CD4-positive, alpha-beta T cell treated with Interleukin-6 at 100 ng/mL for 8 hours (primary cell): ENCODE measurements around the gene RPS19.

ENCODE experiments used
- DNase-seq: peaks from one replicate; pipeline ENCODE4 v3.0.0-alpha.2; 2020; ENCODE audit warnings: mixed read lengths, low spot score

Gene RPS19

GRCh38 chr19:41879080-41879479, 19.0 kb downstream of the RPS19 start:
- no peak for DNase-seq

DNA sequence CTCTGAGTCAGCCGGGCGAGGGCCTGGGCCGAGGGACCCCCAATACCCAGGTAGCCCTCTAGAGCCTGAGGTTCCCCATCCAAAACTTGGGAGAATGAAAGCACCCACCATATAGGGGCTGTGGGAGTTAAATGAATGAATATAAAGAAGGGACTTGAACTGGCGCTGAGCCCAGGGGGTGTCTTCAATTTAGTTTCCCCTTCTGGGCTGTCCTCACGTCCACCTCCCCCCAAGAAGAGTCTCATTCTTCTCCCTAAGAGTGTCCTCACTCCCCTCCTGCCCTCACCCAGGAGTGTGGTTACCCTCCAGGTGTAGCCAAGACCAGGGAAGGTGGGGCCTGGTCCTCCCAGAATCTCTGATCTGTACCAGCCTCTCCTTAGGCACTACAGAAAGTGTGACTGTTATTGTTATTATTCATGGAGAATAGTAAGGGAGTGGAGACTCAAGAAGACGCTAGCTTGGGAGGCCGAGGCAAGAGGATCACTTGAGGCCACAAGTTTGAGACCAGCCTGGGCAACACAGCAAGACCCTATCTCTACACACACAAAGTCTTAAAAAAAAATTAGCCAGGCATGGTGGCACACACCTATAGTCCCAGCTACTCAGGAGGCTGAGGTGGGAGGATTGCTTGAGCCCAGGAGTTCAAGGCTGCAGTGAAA, 19.7 kb downstream of the RPS19 start:
- no peak for DNase-seq

DNA sequence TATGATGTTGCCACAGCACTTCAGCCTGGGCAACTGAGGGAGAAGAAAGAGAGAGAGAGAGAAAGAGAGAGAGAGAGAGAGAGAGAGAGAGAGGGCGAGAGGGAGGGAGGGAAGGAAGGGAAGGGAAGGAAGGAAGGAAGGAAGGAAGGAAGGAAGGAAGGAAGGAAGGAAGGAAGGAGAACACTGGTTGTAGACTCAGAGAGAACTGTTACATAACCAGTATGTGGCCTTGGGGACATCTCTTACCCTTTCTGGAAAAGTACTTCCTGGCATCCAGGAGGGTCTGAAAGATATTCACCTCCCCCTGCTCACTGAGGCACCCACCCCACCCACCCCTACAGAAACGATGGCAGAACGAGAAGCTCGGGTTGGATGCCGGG, 20.3 kb downstream of the RPS19 start:
- DNase-seq, result no peak

- DNase-seq, result peak; percentile 64
Measured at GRCh38 chr19:41882568-41883462, 22.8 kb downstream of the RPS19 start, which contains the start of gene ARHGEF1. Gene ARHGEF1 (plus strand): TSS chr19:41883184. CDS start chr19:41888083, 4,899 bp downstream.

- no peak for DNase-seq
Measured at GRCh38 chr19:41883463-41883820, 23.4 kb downstream of the RPS19 start.

- DNase-seq, result peak; percentile 90
Measured at GRCh38 chr19:41883821-41884733, 24.0 kb downstream of the RPS19 start.

- peak; percentile 84 for DNase-seq
Measured at GRCh38 chr19:41886761-41887710, 27.0 kb downstream of the RPS19 start.

GRCh38 chr19:41887711-41888382, 27.8 kb downstream of the RPS19 start:
- peak; percentile 88 for DNase-seq

GRCh38 chr19:41888926-41889325, 28.9 kb downstream of the RPS19 start:
- no peak for DNase-seq

DNA sequence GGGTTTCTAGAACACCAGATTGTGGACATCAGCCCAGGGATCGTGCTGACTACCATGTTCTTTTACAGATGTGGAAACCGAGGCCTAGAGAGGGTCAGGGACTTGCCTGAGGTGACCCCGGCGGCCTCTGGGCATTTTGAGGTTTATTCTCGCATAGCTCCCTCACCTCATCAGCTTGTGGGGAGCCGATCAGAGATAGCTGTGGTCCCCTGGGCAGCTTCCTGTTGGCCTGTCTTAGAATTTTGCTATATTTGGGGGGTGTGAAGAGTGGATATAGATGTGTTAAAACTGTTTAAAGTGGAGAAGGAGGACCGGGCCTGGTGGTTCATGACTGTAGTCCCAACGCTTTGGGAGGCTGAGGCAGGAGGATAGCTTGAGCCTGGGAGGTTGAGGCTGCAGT, 29.8 kb downstream of the RPS19 start:
- DNase-seq, result no peak

- DNase-seq, result no peak
Measured at GRCh38 chr19:41890936-41891335, 30.9 kb downstream of the RPS19 start.

- no peak for DNase-seq
Measured at GRCh38 chr19:41892173-41892902, 32.3 kb downstream of the RPS19 start.

GRCh38 chr19:41893899-41894298, 33.8 kb downstream of the RPS19 start:
- DNase-seq, result no peak

GRCh38 chr19:41894350-41894749, 34.3 kb downstream of the RPS19 start:
- DNase-seq, result no peak

DNA sequence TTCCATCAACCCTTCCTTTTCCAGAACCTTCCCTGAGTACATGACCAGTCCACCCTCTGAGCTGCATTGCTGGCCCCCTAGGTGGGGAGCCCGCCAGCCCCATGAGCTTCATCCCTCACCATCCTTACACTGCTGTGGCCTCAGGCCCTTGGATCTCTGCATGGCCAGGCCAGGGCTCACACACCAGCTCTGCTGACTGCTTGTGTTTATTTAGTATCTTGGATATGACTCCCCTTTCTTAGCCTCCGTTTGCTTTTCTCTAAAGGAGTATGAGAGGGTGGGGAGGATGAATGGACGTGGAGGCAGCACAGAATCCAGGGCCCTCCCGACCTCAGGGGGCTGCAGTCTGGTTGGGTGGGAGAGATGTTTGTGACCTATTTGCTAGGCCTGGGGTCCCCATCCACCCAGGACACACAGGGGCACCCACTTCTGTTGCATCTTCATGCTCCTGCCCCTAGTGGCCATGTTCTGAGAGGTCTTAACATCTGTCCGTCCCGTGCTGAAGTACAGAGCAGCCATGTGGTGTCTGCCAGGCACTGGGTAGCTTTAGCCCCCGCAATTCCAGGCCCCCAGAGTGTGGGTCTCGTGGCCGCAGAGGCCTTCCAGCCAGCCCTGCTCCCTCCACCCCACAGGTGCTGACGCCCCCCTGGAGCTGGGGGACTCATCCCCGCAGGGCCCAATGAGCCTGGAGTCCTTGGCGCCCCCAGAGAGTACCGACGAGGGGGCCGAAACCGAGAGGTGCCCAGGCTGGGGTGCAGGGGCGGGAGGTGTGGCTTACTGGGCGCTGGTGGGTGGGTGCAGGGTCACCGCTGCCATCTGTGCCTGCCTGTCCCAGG, 35.9 kb downstream of the RPS19 start:
- no peak for DNase-seq

DNA sequence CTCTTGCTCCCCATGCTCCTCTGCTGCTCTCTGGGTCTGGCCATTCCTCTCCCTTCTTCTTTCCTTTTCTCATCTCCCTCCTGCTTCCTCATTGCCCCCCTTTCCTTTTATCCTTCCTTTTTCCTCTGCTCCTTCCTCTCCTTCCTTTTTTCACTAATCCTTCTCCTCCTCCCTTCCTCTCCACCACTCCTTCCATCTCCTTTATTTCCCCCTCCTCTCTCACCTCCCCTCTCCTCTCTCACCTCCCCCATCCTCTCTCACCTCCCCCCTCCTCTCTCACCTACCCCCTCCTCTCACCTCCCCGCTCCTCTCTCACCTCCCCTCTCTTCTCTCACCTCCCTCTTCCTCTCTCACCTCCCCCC, 36.5 kb downstream of the RPS19 start:
- no peak for DNase-seq

- no peak for DNase-seq
Measured at GRCh38 chr19:41897181-41897580, 37.1 kb downstream of the RPS19 start.

- no peak for DNase-seq
Measured at GRCh38 chr19:41897820-41898219, 37.8 kb downstream of the RPS19 start.

- no peak for DNase-seq
Measured at GRCh38 chr19:41898235-41898634, 38.2 kb downstream of the RPS19 start.
